Effector memory CD8-positive, alpha-beta T cell (primary cell): ENCODE data around the gene GNG11.

Experiments
- ATAC-seq: fragments of 150-1000 bp; cut with Tn5 transposase; replicated peaks from 2 replicates; pipeline ENCODE4 v1.10.0; 2021; ENCODE audit warnings: mild to moderate bottlenecking, moderate library complexity
- DNase-seq, 3 experiments: peaks; one replicate each; pipeline ENCODE4 v3.0.0; 2021
- H3K27ac Mint-ChIP-seq, 2 donors: one replicate each; pipeline ENCODE4 v1.8.0; 2022; ENCODE audit warnings: mild to moderate bottlenecking in 2 of 2, mixed read lengths in 2 of 2, moderate library complexity in 2 of 2
- H3K27me3 Mint-ChIP-seq, 2 donors: one replicate each; pipeline ENCODE4 v1.8.0; 2022; ENCODE audit warnings: mixed read lengths in 2 of 2
- H3K36me3 Mint-ChIP-seq: one replicate; pipeline ENCODE4 v1.8.0; 2022; ENCODE audit warnings: mild to moderate bottlenecking, moderate library complexity, mixed read lengths; ENCODE audit not compliant: insufficient read depth
- H3K4me1 Mint-ChIP-seq, 2 donors: one replicate each; pipeline ENCODE4 v1.8.0; 2022; ENCODE audit warnings: low read depth in 2 of 2, mixed read lengths in 2 of 2
- H3K4me3 Mint-ChIP-seq, 2 donors: one replicate each; pipeline ENCODE4 v1.8.0; 2022; ENCODE audit warnings: mild to moderate bottlenecking in 2 of 2, mixed read lengths in 2 of 2, moderate library complexity in 2 of 2
- H3K9me3 Mint-ChIP-seq, 2 donors: one replicate each; pipeline ENCODE4 v1.8.0; 2022; ENCODE audit warnings: mixed read lengths in 2 of 2
- total RNA-seq, 9 experiments: gene quantifications; one replicate each; lab custom pipeline; 2026; lab: John Stamatoyannopoulos, UW

Gene GNG11
- 0 to 1.0 (median 0) reads per million in 9 experiments for total RNA-seq

- Mint-ChIP-seq H3K4me1 (peaks cover 0 to 4% of the 10 kb centered on the region in 2 donors), H3K4me3 (peak within 1 kb of the TSS in 1 of 2 donors; percentile 33), H3K27me3 (peaks cover 13 to 52% of the 10 kb centered on the region in 2 donors), H3K27ac (no peak within 1 kb of the TSS), H3K9me3 (no peaks in the 10 kb centered on the region), H3K36me3 (no peaks in the 10 kb centered on the region)
- ATAC-seq: peak; percentile 48
- DNase-seq: no peak
Measured at GRCh38 chr7:93921607-93922566, at the start of gene GNG11. GNG11 (plus strand) TSS chr7:93921735; CDS start chr7:93922138, 403 bp downstream.

GRCh38 chr7:93873998-93874574, 47.4 kb upstream of the GNG11 start:
- ATAC-seq (no peak), DNase-seq (no peak)
- H3K9me3 Mint-ChIP-seq: peaks cover 0 to 1% of the 10 kb centered on the region in 2 donors
- no peaks in the 10 kb centered on the region for H3K36me3 Mint-ChIP-seq
- no peaks in the 10 kb centered on the region for H3K27me3 Mint-ChIP-seq
- H3K4me1 Mint-ChIP-seq: no peaks in the 10 kb centered on the region
- no peak overlapping the region for H3K4me3 Mint-ChIP-seq
- no peak overlapping the region for H3K27ac Mint-ChIP-seq

- Mint-ChIP-seq H3K9me3 (peaks cover 0 to 5% of the 10 kb centered on the region in 2 donors), H3K4me1 (no peaks in the 10 kb centered on the region), H3K36me3 (no peaks in the 10 kb centered on the region), H3K27ac (no peak overlapping the region), H3K27me3 (no peaks in the 10 kb centered on the region), H3K4me3 (no peak overlapping the region)
- DNase-seq (no peak), ATAC-seq (no peak)
Measured at GRCh38 chr7:93877742-93878141, 43.8 kb upstream of the GNG11 start.

GRCh38 chr7:93879356-93879755, 42.2 kb upstream of the GNG11 start:
- DNase-seq (no peak), ATAC-seq (no peak)
- Mint-ChIP-seq H3K9me3 (peaks cover 0 to 4% of the 10 kb centered on the region in 2 donors), H3K36me3 (no peaks in the 10 kb centered on the region), H3K4me1 (no peaks in the 10 kb centered on the region), H3K27ac (no peak overlapping the region), H3K27me3 (no peaks in the 10 kb centered on the region), H3K4me3 (no peak overlapping the region)

- no peak for ATAC-seq
- Mint-ChIP-seq H3K4me3 (no peak overlapping the region), H3K36me3 (no peaks in the 10 kb centered on the region), H3K27me3 (no peaks in the 10 kb centered on the region), H3K4me1 (no peaks in the 10 kb centered on the region), H3K27ac (no peak overlapping the region), H3K9me3 (peaks cover 0 to 4% of the 10 kb centered on the region in 2 donors)
- no peak for DNase-seq
Measured at GRCh38 chr7:93882468-93882867, 39.1 kb upstream of the GNG11 start.

GRCh38 chr7:93883078-93883916, 38.2 kb upstream of the GNG11 start:
- no peak for DNase-seq
- Mint-ChIP-seq H3K9me3 (peaks cover 0 to 4% of the 10 kb centered on the region in 2 donors), H3K4me3 (no peak overlapping the region), H3K36me3 (no peaks in the 10 kb centered on the region), H3K4me1 (no peaks in the 10 kb centered on the region), H3K27ac (no peak overlapping the region), H3K27me3 (peaks cover 5 to 7% of the 10 kb centered on the region in 2 donors)
- no peak for ATAC-seq

GRCh38 chr7:93883917-93884345, 37.6 kb upstream of the GNG11 start:
- no peak for DNase-seq
- Mint-ChIP-seq H3K4me3 (no peak overlapping the region), H3K27me3 (peaks cover 12 to 13% of the 10 kb centered on the region in 2 donors), H3K4me1 (no peaks in the 10 kb centered on the region), H3K36me3 (no peaks in the 10 kb centered on the region), H3K27ac (no peak overlapping the region), H3K9me3 (peaks cover 0 to 4% of the 10 kb centered on the region in 2 donors)
- ATAC-seq: no peak

- H3K36me3 Mint-ChIP-seq: no peaks in the 10 kb centered on the region
- peaks cover 18 to 19% of the 10 kb centered on the region in 2 donors for H3K27me3 Mint-ChIP-seq
- DNase-seq (no peak), ATAC-seq (no peak)
- H3K9me3 Mint-ChIP-seq: peaks cover 0 to 2% of the 10 kb centered on the region in 2 donors
- no peak overlapping the region for H3K4me3 Mint-ChIP-seq
- H3K27ac Mint-ChIP-seq: no peak overlapping the region
- H3K4me1 Mint-ChIP-seq: peaks cover 0 to under 1% of the 10 kb centered on the region in 2 donors
Measured at GRCh38 chr7:93884541-93884940, 37.0 kb upstream of the GNG11 start.

GRCh38 chr7:93889261-93889660, 32.3 kb upstream of the GNG11 start:
- Mint-ChIP-seq H3K27ac (no peak overlapping the region), H3K27me3 (peaks cover 39 to 56% of the 10 kb centered on the region in 2 donors), H3K36me3 (no peaks in the 10 kb centered on the region), H3K4me3 (no peak overlapping the region), H3K9me3 (no peaks in the 10 kb centered on the region), H3K4me1 (peaks cover 7 to 9% of the 10 kb centered on the region in 2 donors)
- ATAC-seq: no peak
- DNase-seq: no peak

- DNase-seq (no peak), ATAC-seq (no peak)
- Mint-ChIP-seq H3K27me3 (peaks cover 39 to 57% of the 10 kb centered on the region in 2 donors), H3K36me3 (no peaks in the 10 kb centered on the region), H3K4me3 (peak overlapping the region; percentile 41 to 76), H3K4me1 (peaks cover 7 to 9% of the 10 kb centered on the region in 2 donors), H3K9me3 (no peaks in the 10 kb centered on the region), H3K27ac (no peak overlapping the region)
Measured at GRCh38 chr7:93890041-93890463, 31.5 kb upstream of the GNG11 start.

GRCh38 chr7:93890464-93891068, 31.0 kb upstream of the GNG11 start, which contains the start of gene TFPI2:
TFPI2 (minus strand) TSS chr7:93890753; CDS start chr7:93890678, 75 bp downstream.
- Mint-ChIP-seq H3K27me3 (peaks cover 39 to 57% of the 10 kb centered on the region in 2 donors), H3K27ac (no peak within 1 kb of the TSS), H3K4me3 (peak within 1 kb of the TSS; percentile 41 to 76), H3K4me1 (peaks cover 7 to 9% of the 10 kb centered on the region in 2 donors), H3K36me3 (no peaks in the 10 kb centered on the region), H3K9me3 (no peaks in the 10 kb centered on the region)
- no peak for ATAC-seq
- no peak for DNase-seq

GRCh38 chr7:93894426-93894825, 27.1 kb upstream of the GNG11 start:
- Mint-ChIP-seq H3K27ac (no peak overlapping the region), H3K9me3 (no peaks in the 10 kb centered on the region), H3K4me1 (peaks cover 7 to 9% of the 10 kb centered on the region in 2 donors), H3K36me3 (no peaks in the 10 kb centered on the region), H3K4me3 (no peak overlapping the region), H3K27me3 (peaks cover 21 to 41% of the 10 kb centered on the region in 2 donors)
- no peak for ATAC-seq
- DNase-seq: no peak
